GM12878 (cell line): ENCODE data around the gene VIPR2. TPM values are rescaled to one million over a fixed set of nuclear protein-coding genes. Genes with fewer than 3 reads are reported as not detected.

Experiments
- ATAC-seq: fragments of 200-7000 bp; cut with Tn5 transposase; 3 replicates; pipeline ENCODE4 v1.9.1; 2020; ENCODE audit warnings: mild to moderate bottlenecking, moderate library complexity
- BruUV-seq: library from RNA; stranded (reverse); fragments of 400-500 nt; replicated peaks from 2 replicates; lab custom pipeline; 2021; lab: Mats Ljungman, UMichigan
- CTCF ChIA-PET: fragments of 300-600 bp; sonication (Branson Sonifier 250); formaldehyde crosslinking; extraction: SDS; loops from one replicate; lab custom pipeline; 2021; ENCODE audit warnings: inconsistent platforms; lab: Yijun Ruan, JAX
- POLR2A ChIA-PET: fragments of 350-600 bp; formaldehyde crosslinking; extraction: SDS; loops from one replicate; lab custom pipeline; 2021; ENCODE audit warnings: inconsistent platforms; lab: Charles Lee
- RAD21 ChIA-PET: fragments of 300-600 bp; sonication (Branson Sonifier 250); formaldehyde crosslinking; loops from one replicate; lab custom pipeline; 2023; ENCODE audit warnings: antibody characterized with exemption; ENCODE audit not compliant: unreplicated experiment; lab: Charles Lee
- SMC1A ChIA-PET: fragments of 300-600 bp; sonication (Branson Sonifier 250); formaldehyde crosslinking; loops from one replicate; lab custom pipeline; 2023; ENCODE audit not compliant: unreplicated experiment, uncharacterized antibody; lab: Charles Lee
- DNase-seq: peaks from one replicate; pipeline ENCODE4 v3.0.0-alpha.2; 2011; ENCODE audit warnings: low read depth, low spot score
- FAIRE-seq: peaks from 3 replicates; lab custom pipeline; 2011; peaks lifted over from hg19 to GRCh38; lab: Jason Lieb, UNC
- H2AFZ ChIP-seq: 2 replicates; pipeline ENCODE4 v1.6.0; 2011; ENCODE audit warnings: low read depth, low read length, control low read depth; ENCODE audit not compliant: control insufficient read depth
- H3K27ac ChIP-seq: 2 replicates; pipeline ENCODE4 v1.5.1; 2011; ENCODE audit warnings: control low read depth; ENCODE audit not compliant: control insufficient read depth, insufficient read depth
- H3K27me3 ChIP-seq, 2 experiments: replicated peaks in 1 of 2; 2 replicates each; pipeline versions ENCODE4 v1.6.0 to v1.6.1; 2011; ENCODE audit warnings: low read length in 1 of 2; ENCODE audit not compliant: control insufficient read depth in 2 of 2, insufficient read depth in 2 of 2
- H3K36me3 ChIP-seq, 2 experiments: 2 replicates each; pipeline ENCODE4 v1.5.1; 2011; ENCODE audit warnings: low read length in 1 of 2; ENCODE audit not compliant: control insufficient read depth in 2 of 2, insufficient read depth in 2 of 2
- H3K4me1 ChIP-seq: 2 replicates; pipeline ENCODE4 v1.6.1; 2011; ENCODE audit warnings: mild to moderate bottlenecking, low read length, moderate library complexity, mixed read lengths; ENCODE audit not compliant: control insufficient read depth, insufficient read depth
- H3K4me2 ChIP-seq: 2 replicates; pipeline ENCODE4 v1.6.0; 2011; ENCODE audit warnings: control low read depth; ENCODE audit not compliant: control insufficient read depth, insufficient read depth
- H3K4me3 ChIP-seq: fragments of 200-600 bp; sonication (generic); 2 replicates; pipeline ENCODE4 v1.5.1; 2016
- H3K79me2 ChIP-seq: 2 replicates; pipeline ENCODE4 v1.6.0; 2011; ENCODE audit warnings: low read length; ENCODE audit not compliant: control insufficient read depth, insufficient read depth
- H3K9ac ChIP-seq: 2 replicates; pipeline ENCODE4 v1.8.0; 2011; ENCODE audit warnings: low read length, control low read depth, mixed read lengths; ENCODE audit not compliant: control insufficient read depth, insufficient read depth
- H3K9me3 ChIP-seq: replicated peaks from 3 replicates; pipeline ENCODE4 v1.5.1; 2011; ENCODE audit warnings: mild to moderate bottlenecking, low read length; ENCODE audit not compliant: control insufficient read depth, insufficient read depth
- H4K20me1 ChIP-seq: 2 replicates; pipeline ENCODE4 v1.6.0; 2011; ENCODE audit not compliant: control insufficient read depth, insufficient read depth
- IRF4 ChIP-seq: IDR thresholded peaks from 2 replicates; pipeline ENCODE4 v1.6.1; 2011; ENCODE audit warnings: low read depth, low read length
- TAF1 ChIP-seq: IDR thresholded peaks from 2 replicates; pipeline ENCODE4 v1.6.1; 2011; ENCODE audit warnings: mild to moderate bottlenecking, low read depth, low read length, borderline replicate concordance
- ZBTB4 ChIP-seq: fragments of 450-650 bp; formaldehyde crosslinking; IDR thresholded peaks from 2 replicates; pipeline ENCODE4 v1.4.0; 2022; ENCODE audit warnings: mild to moderate bottlenecking, moderate library complexity
- ZNF622 ChIP-seq: fragments of 450-650 bp; IDR thresholded peaks from 2 replicates; pipeline ENCODE4 v1.6.1; 2017; ENCODE audit warnings: mild to moderate bottlenecking, inconsistent platforms
- WGBS: methylation state at CpG from one replicate; pipeline ENCODE4 v1.1.6; 2016; ENCODE audit warnings: low lambda C conversion rate; ENCODE audit not compliant: insufficient replicate concordance, insufficient coverage; ENCODE audit errors: missing lambda C conversion rate; 5-methylcytosine and 5-hydroxymethylcytosine counted together
- in situ Hi-C: fragments of 300-500 bp; cut with MboI; formaldehyde crosslinking; loops from 9 replicates; pipeline ENCODE4 v1.14.3; 2018; ENCODE audit warnings: mixed read lengths
- intact Hi-C: fragments of 100-400 bp; cut with micrococcal nuclease; formaldehyde crosslinking; loops from one replicate; pipeline ENCODE4 v1.14.2; 2022; ENCODE audit not compliant: unreplicated experiment
- polyA plus RNA-seq, 11 experiments: library from polyadenylated mRNA; depleted of rRNA in 4 of 11; unstranded in 6 of 11; stranded (reverse) in 5 of 11; fragments of >200 nt; fragmentation: Nextera tagmentation in 4 of 11; fragmentation: Illumina TruSeq in 1 of 11; extraction: Ambion mirVana in 4 of 11; extraction: Trizol in 1 of 11; gene quantifications; 1 replicate in 1 of 11; 2 replicates in 10 of 11; pipeline versions ENCODE4 v1.2.1 to v1.2.3, GENCODE V29; 2011 to 2016; ENCODE audit warnings: inconsistent platforms in 2 of 11, missing spikeins in 2 of 11, low read depth in 1 of 11
- total RNA-seq, 4 experiments: library from RNA; depleted of rRNA in 3 of 4; stranded (reverse); fragments of >200 nt in 3 of 4; fragmentation: Illumina TruSeq in 1 of 4; extraction: Trizol in 1 of 4; gene quantifications; 2 replicates each; pipeline versions ENCODE4 v1.2.1 to v1.2.3, GENCODE V29; 2013 to 2021

Gene VIPR2
- total and polyA plus RNA-seq, 10 of the 15 experiments (the other 5 are each of a cell fraction or from before 2014, with no cell fraction given) = not detected

DNA sequence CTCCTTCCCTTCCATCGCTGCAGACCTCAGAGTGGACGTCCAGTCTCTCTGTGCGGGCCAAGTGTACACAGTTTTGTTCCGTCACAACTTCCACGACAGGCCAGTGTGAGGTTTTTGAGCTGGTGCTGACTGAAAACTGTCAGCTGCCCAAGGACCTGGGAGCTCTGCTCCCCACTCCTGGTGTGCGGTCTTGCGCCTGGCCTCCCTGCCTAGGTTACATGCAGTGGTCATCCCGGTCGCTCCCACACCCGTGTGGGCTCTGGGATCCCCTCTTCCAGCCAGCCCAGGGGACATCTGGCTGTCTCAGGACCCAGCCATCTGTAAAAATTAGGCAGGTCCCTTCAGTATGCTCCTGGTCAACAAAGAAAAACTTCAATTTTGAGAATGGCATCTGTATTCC is 127.5 kb downstream of the VIPR2 start:
- in situ Hi-C loops = no loop called here
- ATAC-seq = no peak
- no peaks in the 10 kb centered on the region for H3K79me2 ChIP-seq
- CTCF ChIA-PET = no interaction called here
- no peak for TF ChIP-seq TAF1
- no peak for TF ChIP-seq IRF4
- TF ChIP-seq, all 136 proteins: peak for 0
- H3K36me3 ChIP-seq = no peaks in the 10 kb centered on the region
- intact Hi-C loops = no loop called here
- H3K9ac ChIP-seq = no peak overlapping the region
- H3K4me2 ChIP-seq = no peak overlapping the region
- H3K4me3 ChIP-seq = no peak overlapping the region
- no peaks in the 10 kb centered on the region; the same call in 2 of the 3 replicates for H3K9me3 ChIP-seq
- H2AFZ ChIP-seq = no peak overlapping the region
- no peaks in the 10 kb centered on the region for H4K20me1 ChIP-seq
- FAIRE-seq (no peak), DNase-seq (no peak)
- SMC1A ChIA-PET = no interaction called here
- no peaks in the 10 kb centered on the region for H3K4me1 ChIP-seq
- no peaks in the 10 kb centered on the region for H3K27me3 ChIP-seq
- WGBS = 59% methylated on average over 10 of the region's 10 CpGs
- POLR2A ChIA-PET = no interaction called here
- no peak overlapping the region for H3K27ac ChIP-seq
- RAD21 ChIA-PET = no interaction called here
- no TSS peak for BruUV-seq

DNA sequence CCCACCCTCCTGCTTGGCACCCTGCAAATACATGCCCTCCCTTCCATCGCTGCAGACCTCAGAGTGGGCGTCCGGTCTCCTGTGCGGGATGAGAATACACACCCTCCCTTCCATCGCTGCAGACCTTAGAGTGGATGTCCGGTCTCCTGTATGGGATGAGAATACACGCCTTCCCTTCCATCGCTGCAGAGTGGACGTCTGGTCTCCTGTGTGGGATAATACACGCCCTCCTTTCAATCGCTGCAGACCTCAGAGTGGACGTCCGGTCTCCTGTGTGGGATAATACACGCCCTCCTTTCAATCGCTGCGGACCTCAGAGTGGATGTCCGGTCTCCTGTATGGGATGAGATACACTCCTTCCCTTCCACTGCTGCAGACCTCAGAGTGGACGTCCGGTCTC is 128.1 kb downstream of the VIPR2 start:
- FAIRE-seq (no peak), DNase-seq (no peak), ATAC-seq (no peak)
- Histone ChIP-seq H3K9me3 (no peaks in the 10 kb centered on the region; the same call in 2 of the 3 replicates), H3K27ac (no peak overlapping the region), H2AFZ (no peak overlapping the region), H3K9ac (no peak overlapping the region), H3K4me3 (no peak overlapping the region), H3K4me2 (no peak overlapping the region), H3K36me3 (no peaks in the 10 kb centered on the region), H4K20me1 (no peaks in the 10 kb centered on the region), H3K4me1 (no peaks in the 10 kb centered on the region), H3K27me3 (no peaks in the 10 kb centered on the region), H3K79me2 (no peaks in the 10 kb centered on the region)
- no TSS peak for BruUV-seq
- 60% methylated on average over 19 of the region's 19 CpGs for WGBS
- RAD21 ChIA-PET = no interaction called here
- SMC1A ChIA-PET = no interaction called here
- CTCF ChIA-PET = no interaction called here
- intact Hi-C loops = no loop called here
- TF ChIP-seq ZBTB4 (no peak), ZNF622 (no peak)
- POLR2A ChIA-PET = no interaction called here
- in situ Hi-C loops = no loop called here
